H9 (cell line): ENCODE measurements around the gene RNF133. TPM values are rescaled to one million over a fixed set of nuclear protein-coding genes. Genes with fewer than 3 reads are reported as not detected.
A peak's percentile ranks its signal among the peaks of the same experiment; 100 is the strongest.

ENCODE experiments used
- DNase-seq: peaks from one replicate; pipeline ENCODE4 v3.0.0-alpha.2; 2017
- H2AFZ ChIP-seq: one replicate; pipeline ENCODE4 v1.6.1; 2013; ENCODE audit warnings: mild to moderate bottlenecking, low read length, control low read depth, moderate library complexity
- H2AK5ac ChIP-seq: 2 replicates; pipeline ENCODE4 v1.6.1; 2013; ENCODE audit warnings: low read length, control low read depth, mixed read lengths; ENCODE audit not compliant: insufficient read length
- H2BK120ac ChIP-seq: one replicate; pipeline ENCODE4 v1.6.1; 2013; ENCODE audit warnings: low read depth, mild to moderate bottlenecking, low read length, control low read depth, inconsistent platforms; ENCODE audit not compliant: poor library complexity, severe bottlenecking
- H2BK12ac ChIP-seq: 2 replicates; pipeline ENCODE4 v1.6.1; 2013; ENCODE audit warnings: low read length, control low read depth, mixed read lengths, low read depth; ENCODE audit not compliant: insufficient read length
- H2BK15ac ChIP-seq: 2 replicates; pipeline ENCODE4 v1.6.1; 2013; ENCODE audit warnings: low read depth, low read length, control low read depth
- H2BK20ac ChIP-seq: one replicate; pipeline ENCODE4 v1.6.1; 2013; ENCODE audit warnings: low read depth, mild to moderate bottlenecking, low read length, control low read depth, inconsistent platforms; ENCODE audit not compliant: poor library complexity, severe bottlenecking
- H2BK5ac ChIP-seq: 2 replicates; pipeline ENCODE4 v1.6.1; 2013; ENCODE audit warnings: low read length, control low read depth, mixed read lengths; ENCODE audit not compliant: insufficient read length
- H3K14ac ChIP-seq: 2 replicates; pipeline ENCODE4 v1.6.1; 2013; ENCODE audit warnings: low read length, control low read depth; ENCODE audit not compliant: insufficient read depth
- H3K18ac ChIP-seq: 2 replicates; pipeline ENCODE4 v1.6.1; 2013; ENCODE audit warnings: low read depth, mild to moderate bottlenecking, mixed read lengths, low read length, control low read depth; ENCODE audit not compliant: insufficient read length
- H3K23ac ChIP-seq: 2 replicates; pipeline ENCODE4 v1.6.1; 2013; ENCODE audit warnings: low read length, control low read depth, mixed read lengths, low read depth; ENCODE audit not compliant: insufficient read length
- H3K23me2 ChIP-seq: 2 replicates; pipeline ENCODE4 v1.6.1; 2013; ENCODE audit warnings: low read depth, mild to moderate bottlenecking, mixed read lengths, low read length, control low read depth; ENCODE audit not compliant: insufficient read length, poor library complexity, severe bottlenecking
- H3K27ac ChIP-seq: 2 replicates; pipeline ENCODE4 v1.5.1; 2013; ENCODE audit warnings: low read length, control low read depth, mixed read lengths, low read depth; ENCODE audit not compliant: insufficient read length
- H3K27me3 ChIP-seq: 2 replicates; pipeline ENCODE4 v1.6.1; 2013; ENCODE audit warnings: low read length, control low read depth, inconsistent platforms; ENCODE audit not compliant: insufficient read depth
- H3K4ac ChIP-seq: 2 replicates; pipeline ENCODE4 v1.6.1; 2013; ENCODE audit warnings: low read depth, mild to moderate bottlenecking, control low read depth, inconsistent platforms, low read length, moderate library complexity
- H3K4me1 ChIP-seq: 2 replicates; pipeline ENCODE4 v1.6.1; 2013; ENCODE audit warnings: low read length, control low read depth, inconsistent platforms; ENCODE audit not compliant: insufficient read depth
- H3K4me2 ChIP-seq: 2 replicates; pipeline ENCODE4 v1.6.1; 2013; ENCODE audit warnings: low read length, control low read depth, mixed read lengths; ENCODE audit not compliant: insufficient read length, insufficient read depth
- H3K56ac ChIP-seq: 2 replicates; pipeline ENCODE4 v1.6.1; 2013; ENCODE audit warnings: low read depth, mild to moderate bottlenecking, mixed read lengths, low read length, control low read depth; ENCODE audit not compliant: insufficient read length
- H3K79me1 ChIP-seq: 2 replicates; pipeline ENCODE4 v1.6.1; 2013; ENCODE audit warnings: low read depth, mild to moderate bottlenecking, moderate library complexity, low read length, control low read depth, inconsistent platforms; ENCODE audit not compliant: insufficient read depth, poor library complexity, severe bottlenecking
- H3K79me2 ChIP-seq: 2 replicates; pipeline ENCODE4 v1.6.1; 2013; ENCODE audit warnings: low read length, control low read depth, inconsistent platforms; ENCODE audit not compliant: insufficient read depth
- H3K9ac ChIP-seq: 2 replicates; pipeline ENCODE4 v1.6.1; 2013; ENCODE audit warnings: low read length, control low read depth, mixed read lengths; ENCODE audit not compliant: insufficient read length; ENCODE audit errors: extremely low read depth
- H3K9me3 ChIP-seq: one replicate; pipeline ENCODE4 v1.6.1; 2013; ENCODE audit warnings: low read depth, low read length, inconsistent platforms; ENCODE audit not compliant: control insufficient read depth
- H3T11ph ChIP-seq: one replicate; pipeline ENCODE4 v1.6.1; 2013; ENCODE audit warnings: mild to moderate bottlenecking, low read length, control low read depth, inconsistent platforms
- H4K20me1 ChIP-seq: one replicate; pipeline ENCODE4 v1.6.1; 2013; ENCODE audit not compliant: control insufficient read depth, insufficient read length, insufficient read depth
- H4K5ac ChIP-seq: 2 replicates; pipeline ENCODE4 v1.6.1; 2013; ENCODE audit warnings: low read depth, mild to moderate bottlenecking, mixed read lengths, low read length, control low read depth; ENCODE audit not compliant: insufficient read length
- H4K8ac ChIP-seq: replicated peaks from 2 replicates; pipeline ENCODE4 v1.6.1; 2013; ENCODE audit warnings: low read length, control low read depth, mixed read lengths, low read depth; ENCODE audit not compliant: insufficient read length
- H4K91ac ChIP-seq: 2 replicates; pipeline ENCODE4 v1.6.1; 2013; ENCODE audit warnings: low read depth, mild to moderate bottlenecking, moderate library complexity, mixed read lengths, low read length, control low read depth; ENCODE audit not compliant: insufficient read length
- H3K27ac Mint-ChIP-seq, 3 experiments: 2 replicates in 2 of 3; 3 replicates in 1 of 3; pipeline ENCODE4 v1.8.0; 2020 to 2021; ENCODE audit warnings: mixed read lengths in 3 of 3, mild to moderate bottlenecking in 1 of 3, moderate library complexity in 1 of 3
- H3K27me3 Mint-ChIP-seq: 2 replicates; pipeline ENCODE4 v1.8.0; 2021; ENCODE audit warnings: low read depth, mild to moderate bottlenecking, moderate library complexity, mixed read lengths
- H3K36me3 Mint-ChIP-seq, 3 experiments: 2 replicates in 2 of 3; 3 replicates in 1 of 3; pipeline ENCODE4 v1.8.0; 2020 to 2021; ENCODE audit warnings: low read depth in 3 of 3, mixed read lengths in 3 of 3; ENCODE audit not compliant: insufficient read depth in 1 of 3
- H3K4me1 Mint-ChIP-seq, 2 experiments: 2 replicates each; pipeline ENCODE4 v1.8.0; 2020; ENCODE audit warnings: mixed read lengths in 2 of 2
- H3K4me3 Mint-ChIP-seq, 2 experiments: 2 replicates in 1 of 2; 3 replicates in 1 of 2; pipeline ENCODE4 v1.8.0; 2020 to 2021; ENCODE audit warnings: mild to moderate bottlenecking in 2 of 2, mixed read lengths in 2 of 2, moderate library complexity in 1 of 2
- H3K9me3 Mint-ChIP-seq, 2 experiments: 2 replicates in 1 of 2; 3 replicates in 1 of 2; pipeline ENCODE4 v1.8.0; 2020; ENCODE audit warnings: mild to moderate bottlenecking in 2 of 2, mixed read lengths in 2 of 2, moderate library complexity in 1 of 2
- CTCF ChIP-seq: fragments of 200-600 bp; sonication (generic); conservative IDR thresholded peaks from 3 replicates; pipeline ENCODE4 v1.8.0; 2021; ENCODE audit warnings: antibody characterized with exemption, mild to moderate bottlenecking
- WGBS: extraction: QIAGEN DNeasy Blood & Tissue Kit; methylation state at CpG from one replicate; pipeline ENCODE4 v1.1.7; 2013; ENCODE audit warnings: missing lambda C conversion rate, low lambda C conversion rate, mixed read lengths; ENCODE audit not compliant: insufficient read length; ENCODE audit errors: extremely low coverage; 5-methylcytosine and 5-hydroxymethylcytosine counted together
- total RNA-seq: library from RNA; stranded (reverse); gene quantifications from 2 replicates; pipeline ENCODE4 v1.2.1, GENCODE V29; 2021

RNF133 gene
- total RNA-seq, 1 experiment from 2014 or later: 0.31 TPM

GRCh38 chr7:122652876-122653275, 46.0 kb downstream of the RNF133 start:
- no peak overlapping the region for H2BK15ac ChIP-seq
- no peak overlapping the region for H4K91ac ChIP-seq
- no peak overlapping the region for H3K27ac ChIP-seq
- no peak overlapping the region for H3K23ac ChIP-seq
- H3K27me3 Mint-ChIP-seq: no peaks in the 10 kb centered on the region
- H2AK5ac ChIP-seq: no peak overlapping the region
- no peaks in the 10 kb centered on the region for H3K23me2 ChIP-seq
- H2BK120ac ChIP-seq: no peak overlapping the region
- no peaks in the 10 kb centered on the region for H3K79me2 ChIP-seq
- H3K4me3 Mint-ChIP-seq: no peak overlapping the region
- no peak overlapping the region for H3K14ac ChIP-seq
- H2BK5ac ChIP-seq: no peak overlapping the region
- no peaks in the 10 kb centered on the region for H3K4me1 ChIP-seq
- H3K9ac ChIP-seq: no peak overlapping the region
- H3K56ac ChIP-seq: no peak overlapping the region
- peaks cover 0 to 8% of the 10 kb centered on the region in 2 experiments; a peak in 2 of 5 replicates for H3K9me3 Mint-ChIP-seq
- peaks cover 4 to 5% of the 10 kb centered on the region in 2 experiments; a peak in 3 of 4 replicates for H3K4me1 Mint-ChIP-seq
- H2BK20ac ChIP-seq: no peak overlapping the region
- H3K27me3 ChIP-seq: no peaks in the 10 kb centered on the region
- no peak overlapping the region for H2BK12ac ChIP-seq
- no peak overlapping the region for H3K4me2 ChIP-seq
- no peaks in the 10 kb centered on the region for H4K20me1 ChIP-seq
- H3K27ac Mint-ChIP-seq: peak overlapping the region in 2 of 3 experiments; percentile 82 to 94; a peak in 2 of 7 replicates
- H3K18ac ChIP-seq: no peak overlapping the region
- H4K5ac ChIP-seq: no peak overlapping the region
- no peak overlapping the region for H3T11ph ChIP-seq
- H3K4ac ChIP-seq: no peak overlapping the region
- H3K9me3 ChIP-seq: no peaks in the 10 kb centered on the region
- H4K8ac ChIP-seq: no peak overlapping the region
- peaks cover 0 to 6% (median 5%) of the 10 kb centered on the region in 3 experiments; a peak in 5 of 7 replicates for H3K36me3 Mint-ChIP-seq
- DNase-seq: no peak
- no peak for TF ChIP-seq CTCF
- H3K79me1 ChIP-seq: no peaks in the 10 kb centered on the region
- H2AFZ ChIP-seq: no peak overlapping the region
- WGBS: no CpG with 5 or more reads among the region's 4 CpGs
